Measurements from ENCODE around the gene RAB37. TPM values are rescaled to one million over a fixed set of nuclear protein-coding genes. Genes with fewer than 3 reads are reported as not detected.

RAB37 gene
- total and polyA plus RNA-seq, 9 of the 15 experiments (the other 6 are each of a cell fraction or from before 2014, with no cell fraction given) = 0.03 to 0.27 (median 0.11) TPM; not detected in 4

- no peak for TF ChIP-seq ARID3A (IDR thresholded peaks at IDR 0.05; ENCODE audit: borderline replicate concordance, low read depth, low read length)
- no peak for TF ChIP-seq KDM2B (CRISPR knock-in tag; IDR thresholded peaks at IDR 0.05)
- no peak for TF ChIP-seq BRD9 (IDR thresholded peaks at IDR 0.05; ENCODE audit: low read depth, partially characterized antibody)
- peak; percentile 68; the same call in 1 of the 2 replicates for TF ChIP-seq TFAP4 (CRISPR knock-in tag; IDR thresholded peaks at IDR 0.05; ENCODE audit: borderline replicate concordance)
- no peak for TF ChIP-seq ZNF134 (CRISPR knock-in tag; conservative IDR thresholded peaks at IDR 0.05)
- TF ChIP-seq, protein P1, sequence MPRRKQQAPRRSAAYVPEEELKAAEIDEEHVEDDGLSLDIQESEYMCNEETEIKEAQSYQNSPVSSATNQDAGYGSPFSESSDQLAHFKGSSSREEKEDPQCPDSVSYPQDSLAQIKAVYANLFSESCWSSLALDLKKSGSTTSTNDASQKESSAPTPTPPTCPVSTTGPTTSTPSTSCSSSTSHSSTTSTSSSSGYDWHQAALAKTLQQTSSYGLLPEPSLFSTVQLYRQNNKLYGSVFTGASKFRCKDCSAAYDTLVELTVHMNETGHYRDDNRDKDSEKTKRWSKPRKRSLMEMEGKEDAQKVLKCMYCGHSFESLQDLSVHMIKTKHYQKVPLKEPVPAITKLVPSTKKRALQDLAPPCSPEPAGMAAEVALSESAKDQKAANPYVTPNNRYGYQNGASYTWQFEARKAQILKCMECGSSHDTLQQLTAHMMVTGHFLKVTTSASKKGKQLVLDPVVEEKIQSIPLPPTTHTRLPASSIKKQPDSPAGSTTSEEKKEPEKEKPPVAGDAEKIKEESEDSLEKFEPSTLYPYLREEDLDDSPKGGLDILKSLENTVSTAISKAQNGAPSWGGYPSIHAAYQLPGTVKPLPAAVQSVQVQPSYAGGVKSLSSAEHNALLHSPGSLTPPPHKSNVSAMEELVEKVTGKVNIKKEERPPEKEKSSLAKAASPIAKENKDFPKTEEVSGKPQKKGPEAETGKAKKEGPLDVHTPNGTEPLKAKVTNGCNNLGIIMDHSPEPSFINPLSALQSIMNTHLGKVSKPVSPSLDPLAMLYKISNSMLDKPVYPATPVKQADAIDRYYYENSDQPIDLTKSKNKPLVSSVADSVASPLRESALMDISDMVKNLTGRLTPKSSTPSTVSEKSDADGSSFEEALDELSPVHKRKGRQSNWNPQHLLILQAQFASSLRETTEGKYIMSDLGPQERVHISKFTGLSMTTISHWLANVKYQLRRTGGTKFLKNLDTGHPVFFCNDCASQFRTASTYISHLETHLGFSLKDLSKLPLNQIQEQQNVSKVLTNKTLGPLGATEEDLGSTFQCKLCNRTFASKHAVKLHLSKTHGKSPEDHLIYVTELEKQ (CRISPR knock-in tag; IDR thresholded peaks at IDR 0.05) = no peak
- TF ChIP-seq HBP1 (CRISPR knock-in tag; IDR thresholded peaks at IDR 0.05) = no peak
- no peak for TF ChIP-seq ZNF512 (tag; IDR thresholded peaks at IDR 0.05)
- TF ChIP-seq ZNF75A (CRISPR knock-in tag; IDR thresholded peaks at IDR 0.05) = no peak
- no peak for TF ChIP-seq HDAC6 (IDR thresholded peaks at IDR 0.05; ENCODE audit: low read depth, low read length)
- no peak for TF ChIP-seq ZNF431 (CRISPR knock-in tag; IDR thresholded peaks at IDR 0.05)
- no peak for TF ChIP-seq KAT8 (IDR thresholded peaks at IDR 0.05; ENCODE audit: low read depth)
- no peak for TF ChIP-seq ZNF79 (CRISPR knock-in tag; IDR thresholded peaks at IDR 0.05; ENCODE audit: low read depth)
- no peak for TF ChIP-seq LCOR (CRISPR knock-in tag; IDR thresholded peaks at IDR 0.05)
- no peak for TF ChIP-seq DIDO1 (tag; IDR thresholded peaks at IDR 0.05; ENCODE audit: low read depth)
- TF ChIP-seq ZNF717 (CRISPR knock-in tag; IDR thresholded peaks at IDR 0.05) = no peak
These were observed 33.7 kb downstream of the RAB37 start (continued) for GRCh38 chr17:74770498-74771318.

All from K562 (cell line).